ENCODE data around the gene NEK8. TPM values are rescaled to one million over a fixed set of nuclear protein-coding genes. Genes with fewer than 3 reads are reported as not detected.
"Not testable (repeated sequence)": the region's sequence is repeated elsewhere in the genome, so short reads cannot be mapped to it uniquely, and the experiment has no call there.

Gene NEK8
- total RNA-seq, 2 experiments from 2014 or later = 14.0 to 17.0 TPM

DNA sequence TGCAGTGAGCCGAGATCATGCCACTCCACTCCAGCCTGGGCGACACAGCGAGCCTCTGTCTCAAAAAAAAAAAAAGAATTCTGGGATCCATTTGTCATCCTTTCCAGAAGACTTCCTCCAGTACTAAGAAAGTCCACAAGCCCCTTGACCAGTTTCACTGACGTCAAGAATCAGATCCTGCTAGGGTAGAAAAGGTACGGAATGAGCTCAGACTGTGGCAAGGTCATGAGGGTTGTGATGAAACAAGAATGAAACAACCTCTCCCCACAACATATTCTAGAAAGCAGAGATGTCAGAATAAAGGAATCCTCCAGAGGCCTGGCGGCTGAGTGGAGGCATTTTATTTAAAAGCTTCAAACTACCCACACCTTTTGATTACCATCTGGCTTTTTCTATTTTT lies 45.1 kb downstream of the NEK8 start:
- Histone ChIP-seq H3K27ac (ENCODE audit: low read depth, low read length, poor library complexity, severe bottlenecking) (no peak overlapping the region), H3K4me2 (ENCODE audit: low read length) (no peak overlapping the region), H3K4me3 (ENCODE audit: low read depth, low read length, poor library complexity, severe bottlenecking) (no peak overlapping the region), H3K9me3 (ENCODE audit: low read length) (no peaks in the 10 kb centered on the region), H3K4me1 (ENCODE audit: insufficient read depth, low read length, poor library complexity, severe bottlenecking) (peaks cover 15% of the 10 kb centered on the region), H2AFZ (ENCODE audit: low read length) (no peak overlapping the region), H3K36me3 (ENCODE audit: insufficient read depth, low read length) (peaks cover 7% of the 10 kb centered on the region; the same call in 1 of the 2 replicates), H3K9me2 (ENCODE audit: insufficient read depth, low read length) (no peaks in the 10 kb centered on the region), H3K79me2 (ENCODE audit: insufficient read depth, low read depth, low read length) (peaks cover 3% of the 10 kb centered on the region; the same call in 1 of the 2 replicates), H4K20me1 (ENCODE audit: insufficient read depth, low read length) (no peaks in the 10 kb centered on the region)
- no peak for DNase-seq (ENCODE audit: low spot score)
- POLR2A ChIA-PET = interaction anchor here (0.6 to 1.4 kb wide), 7 partner anchors 9 to 164 kb away, joined by 3 to 7 read pairs (median 5); no protein-coding TSS in a partner anchor
- intact Hi-C loops (cut with micrococcal nuclease; ENCODE audit: unreplicated experiment) = no loop called here
- no TSS peak for BruUV-seq (replicated peaks)
- CTCF ChIA-PET (ENCODE audit: unreplicated experiment) = interaction anchor here (1.0 kb wide), 1 partner anchor 10 kb away, joined by 3 read pairs; no protein-coding TSS in a partner anchor
- no peak for TF ChIP-seq EZH2phosphoT487 (IDR thresholded peaks at IDR 0.05; ENCODE audit: borderline replicate concordance, low read depth, low read length)
- TF ChIP-seq, protein P1, sequence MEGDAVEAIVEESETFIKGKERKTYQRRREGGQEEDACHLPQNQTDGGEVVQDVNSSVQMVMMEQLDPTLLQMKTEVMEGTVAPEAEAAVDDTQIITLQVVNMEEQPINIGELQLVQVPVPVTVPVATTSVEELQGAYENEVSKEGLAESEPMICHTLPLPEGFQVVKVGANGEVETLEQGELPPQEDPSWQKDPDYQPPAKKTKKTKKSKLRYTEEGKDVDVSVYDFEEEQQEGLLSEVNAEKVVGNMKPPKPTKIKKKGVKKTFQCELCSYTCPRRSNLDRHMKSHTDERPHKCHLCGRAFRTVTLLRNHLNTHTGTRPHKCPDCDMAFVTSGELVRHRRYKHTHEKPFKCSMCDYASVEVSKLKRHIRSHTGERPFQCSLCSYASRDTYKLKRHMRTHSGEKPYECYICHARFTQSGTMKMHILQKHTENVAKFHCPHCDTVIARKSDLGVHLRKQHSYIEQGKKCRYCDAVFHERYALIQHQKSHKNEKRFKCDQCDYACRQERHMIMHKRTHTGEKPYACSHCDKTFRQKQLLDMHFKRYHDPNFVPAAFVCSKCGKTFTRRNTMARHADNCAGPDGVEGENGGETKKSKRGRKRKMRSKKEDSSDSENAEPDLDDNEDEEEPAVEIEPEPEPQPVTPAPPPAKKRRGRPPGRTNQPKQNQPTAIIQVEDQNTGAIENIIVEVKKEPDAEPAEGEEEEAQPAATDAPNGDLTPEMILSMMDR (conservative IDR thresholded peaks at IDR 0.05; ENCODE audit: low read length) = no peak

DNA sequence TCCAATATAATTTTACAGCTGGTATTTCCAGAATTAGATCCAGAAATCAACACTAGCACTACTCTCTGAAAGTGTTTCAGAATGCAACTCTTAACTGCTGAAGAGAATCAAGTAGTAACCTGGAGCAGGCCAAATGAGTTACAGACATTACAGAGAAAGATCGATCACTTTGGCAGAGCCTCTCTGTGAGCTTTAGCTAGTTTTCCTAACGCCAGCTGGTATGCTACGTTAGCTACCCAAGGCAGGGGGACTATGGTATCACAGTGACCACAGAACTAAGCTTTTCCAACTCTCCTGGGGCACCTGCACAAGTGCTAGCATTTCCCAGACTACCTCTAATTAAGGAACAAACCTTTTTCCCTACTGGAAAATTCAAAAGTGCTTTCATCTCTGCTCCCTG lies 45.6 kb downstream of the NEK8 start:
- H4K20me1 ChIP-seq (ENCODE audit: insufficient read depth, low read length) = no peaks in the 10 kb centered on the region
- no peak for DNase-seq (ENCODE audit: low spot score)
- intact Hi-C loops (cut with micrococcal nuclease; ENCODE audit: unreplicated experiment) = no loop called here
- TF ChIP-seq, protein P1 (conservative IDR thresholded peaks at IDR 0.05; ENCODE audit: low read length) = no peak
- no peak for TF ChIP-seq EZH2phosphoT487 (IDR thresholded peaks at IDR 0.05; ENCODE audit: borderline replicate concordance, low read depth, low read length)
- H3K4me2 ChIP-seq (ENCODE audit: low read length) = no peak overlapping the region
- H3K4me1 ChIP-seq (ENCODE audit: insufficient read depth, low read length, poor library complexity, severe bottlenecking) = peaks cover 15% of the 10 kb centered on the region
- peaks cover 3% of the 10 kb centered on the region; the same call in 1 of the 2 replicates for H3K79me2 ChIP-seq (ENCODE audit: insufficient read depth, low read depth, low read length)
- CTCF ChIA-PET (ENCODE audit: unreplicated experiment) = interaction anchor here (1.0 kb wide), 1 partner anchor 10 kb away, joined by 3 read pairs; no protein-coding TSS in a partner anchor
- POLR2A ChIA-PET = interaction anchor here (0.6 to 1.1 kb wide), 6 partner anchors 9 to 163 kb away, joined by 3 to 7 read pairs (median 5); no protein-coding TSS in a partner anchor
- H3K27ac ChIP-seq (ENCODE audit: low read depth, low read length, poor library complexity, severe bottlenecking) = no peak overlapping the region
- BruUV-seq (replicated peaks) = no TSS peak
- no peaks in the 10 kb centered on the region for H3K9me3 ChIP-seq (ENCODE audit: low read length)
- H2AFZ ChIP-seq (ENCODE audit: low read length) = no peak overlapping the region
- H3K9me2 ChIP-seq (ENCODE audit: insufficient read depth, low read length) = no peaks in the 10 kb centered on the region
- no peak overlapping the region for H3K4me3 ChIP-seq (ENCODE audit: low read depth, low read length, poor library complexity, severe bottlenecking)
- H3K36me3 ChIP-seq (ENCODE audit: insufficient read depth, low read length) = peaks cover 7% of the 10 kb centered on the region; the same call in 1 of the 2 replicates

DNA sequence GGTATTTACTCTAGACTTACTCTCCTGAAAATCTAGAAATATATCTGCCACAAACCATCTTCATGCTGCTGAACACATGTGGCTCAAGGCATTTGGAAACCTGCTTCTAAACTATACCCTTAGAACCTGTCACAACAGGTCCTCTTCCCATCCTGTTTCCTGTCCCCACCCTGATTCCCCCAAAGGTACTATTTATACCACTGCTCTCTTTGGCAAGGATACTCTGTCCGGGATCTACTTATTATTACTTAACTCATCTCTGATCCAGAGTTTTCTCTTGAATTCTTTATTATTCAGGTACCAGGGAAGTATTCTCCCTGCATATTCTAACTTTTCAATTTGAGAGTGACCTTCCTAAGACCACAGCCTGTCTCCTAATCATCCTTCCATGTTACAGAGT lies 48.6 kb downstream of the NEK8 start:
- BruUV-seq (replicated peaks) = no TSS peak
- Histone ChIP-seq H3K27ac (ENCODE audit: low read depth, low read length, poor library complexity, severe bottlenecking) (no peak overlapping the region), H3K4me2 (ENCODE audit: low read length) (no peak overlapping the region), H4K20me1 (ENCODE audit: insufficient read depth, low read length) (no peaks in the 10 kb centered on the region), H3K9me2 (ENCODE audit: insufficient read depth, low read length) (no peaks in the 10 kb centered on the region), H3K4me3 (ENCODE audit: low read depth, low read length, poor library complexity, severe bottlenecking) (no peak overlapping the region), H3K9me3 (ENCODE audit: low read length) (no peaks in the 10 kb centered on the region), H2AFZ (ENCODE audit: low read length) (no peak overlapping the region), H3K36me3 (ENCODE audit: insufficient read depth, low read length) (peaks cover 11% of the 10 kb centered on the region), H3K4me1 (ENCODE audit: insufficient read depth, low read length, poor library complexity, severe bottlenecking) (peaks cover 27% of the 10 kb centered on the region), H3K79me2 (ENCODE audit: insufficient read depth, low read depth, low read length) (peaks cover 3% of the 10 kb centered on the region; the same call in 1 of the 2 replicates)
- intact Hi-C loops (cut with micrococcal nuclease; ENCODE audit: unreplicated experiment) = no loop called here
- TF ChIP-seq, protein P1 (conservative IDR thresholded peaks at IDR 0.05; ENCODE audit: low read length) = no peak
- no peak for TF ChIP-seq EZH2phosphoT487 (IDR thresholded peaks at IDR 0.05; ENCODE audit: borderline replicate concordance, low read depth, low read length)
- ChIA-PET POLR2A (interaction anchor here (0.6 to 0.7 kb wide), 4 partner anchors 26 to 362 kb away, joined by 3 to 5 read pairs (median 3); no protein-coding TSS in a partner anchor), CTCF (ENCODE audit: unreplicated experiment) (no interaction called here)
- no peak for DNase-seq (ENCODE audit: low spot score)

DNA sequence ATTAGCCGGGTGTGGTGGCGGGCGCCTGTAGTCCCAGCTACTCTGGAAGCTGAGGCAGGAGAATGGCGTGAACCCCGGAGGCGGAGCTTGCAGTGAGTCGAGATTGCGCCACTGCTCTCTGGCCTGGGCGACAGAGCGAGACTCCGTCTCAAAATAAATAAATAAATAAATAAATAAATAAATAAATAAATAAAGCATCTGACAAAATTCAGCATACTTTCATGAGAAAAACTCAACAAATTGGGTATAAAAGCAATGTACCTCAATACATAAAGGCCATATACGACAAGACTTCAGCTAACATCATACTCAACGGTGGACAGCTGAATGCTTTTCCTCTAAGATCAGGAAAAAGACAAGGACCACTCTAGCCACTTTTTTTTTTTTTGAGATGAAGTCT lies 51.0 kb downstream of the NEK8 start:
- H3K27ac ChIP-seq (ENCODE audit: low read depth, low read length, poor library complexity, severe bottlenecking); H3K9me3 ChIP-seq (ENCODE audit: low read length); H3K9me2 ChIP-seq (ENCODE audit: insufficient read depth, low read length); H4K20me1 ChIP-seq (ENCODE audit: insufficient read depth, low read length); H2AFZ ChIP-seq (ENCODE audit: low read length); H3K4me2 ChIP-seq (ENCODE audit: low read length); CTCF ChIA-PET (ENCODE audit: unreplicated experiment); DNase-seq (ENCODE audit: low spot score); BruUV-seq (replicated peaks); H3K36me3 ChIP-seq (ENCODE audit: insufficient read depth, low read length); POLR2A ChIA-PET; intact Hi-C loops (cut with micrococcal nuclease; ENCODE audit: unreplicated experiment); H3K79me2 ChIP-seq (ENCODE audit: insufficient read depth, low read depth, low read length); H3K4me3 ChIP-seq (ENCODE audit: low read depth, low read length, poor library complexity, severe bottlenecking): not testable (repeated sequence)
- peaks cover 27% of the 10 kb centered on the region for H3K4me1 ChIP-seq (ENCODE audit: insufficient read depth, low read length, poor library complexity, severe bottlenecking)
